Testis (tissue), 3 donors: ENCODE measurements around the gene CRYL1. TPM values are rescaled to one million over a fixed set of nuclear protein-coding genes. Genes with fewer than 3 reads are reported as not detected.

Experiments used
- DNase-seq: peaks from one replicate; pipeline ENCODE4 v3.0.0-alpha.2; 2019
- H3K27ac ChIP-seq, 2 donors: fragments of 200-600 bp; sonication (generic); one replicate each; pipeline ENCODE4 v1.5.1; 2019
- H3K27me3 ChIP-seq: fragments of 200-600 bp; sonication (generic); one replicate; pipeline ENCODE4 v1.5.1; 2019
- H3K36me3 ChIP-seq: fragments of 200-600 bp; sonication (generic); one replicate; pipeline ENCODE4 v1.5.1; 2017; ENCODE audit warnings: low read depth; ENCODE audit errors: missing control alignments
- H3K4me1 ChIP-seq: fragments of 200-600 bp; sonication (generic); one replicate; pipeline ENCODE4 v1.5.1; 2019
- H3K4me3 ChIP-seq, 2 donors: fragments of 200-600 bp; sonication (generic); one replicate each; pipeline ENCODE4 v1.5.1; 2017 to 2019
- H3K9me3 ChIP-seq: fragments of 200-600 bp; sonication (generic); one replicate; pipeline ENCODE4 v1.5.1; 2017
- CTCF ChIP-seq, 3 experiments: fragments of 450-650 bp in 2 of 3; fragments of 200-600 bp in 1 of 3; sonication (generic) in 1 of 3; IDR thresholded peaks; one replicate each; pipeline ENCODE4 v1.5.1; 2016 to 2019; ENCODE audit warnings: antibody characterized with exemption in 3 of 3, mild to moderate bottlenecking in 2 of 3, moderate library complexity in 1 of 3
- POLR2A ChIP-seq: fragments of 450-650 bp; IDR thresholded peaks from one replicate; pipeline ENCODE4 v1.6.1; 2017; ENCODE audit warnings: antibody characterized with exemption, mild to moderate bottlenecking, moderate library complexity
- WGBS, 2 donors: methylation state at CpG; one replicate each; pipeline ENCODE4 v1.1.5; 2018; 5-methylcytosine and 5-hydroxymethylcytosine counted together
- intact Hi-C: fragments of 100-400 bp; cut with DNase I; formaldehyde crosslinking; loops from one replicate; pipeline ENCODE4 v1.15.1; 2023; ENCODE audit warnings: low total_unique reads
- polyA plus RNA-seq: library from polyadenylated mRNA; stranded (reverse); fragments of 350-450 nt; fragmentation: Illumina TruSeq; extraction: RNeasy Lipid Tissue Mini Kit (QIAGEN cat#74804); gene quantifications from one replicate; pipeline ENCODE4 v1.2.3, GENCODE V29; 2014; ENCODE audit warnings: low read depth, low replicate concordance; ENCODE audit not compliant: insufficient read depth
- total RNA-seq, 2 donors: library from RNA; depleted of rRNA; stranded (reverse); fragments of >200 nt; gene quantifications; one replicate each; pipeline ENCODE4 v1.2.3, GENCODE V29; 2016

The CRYL1 gene
- total and polyA plus RNA-seq, 3 donors from 2014 or later, result 8.0 to 16.8 (median 16.8) TPM

GRCh38 chr13:20473888-20474287, 51.8 kb downstream of the CRYL1 start:
- H3K9me3 ChIP-seq, result no peaks in the 10 kb centered on the region
- H3K36me3 ChIP-seq, result no peaks in the 10 kb centered on the region
- DNase-seq, result no peak
- no peak overlapping the region for H3K27ac ChIP-seq
- TF ChIP-seq POLR2A, result no peak
- TF ChIP-seq CTCF (IDR thresholded peaks at IDR 0.05), result no peak
- 84 to 85% methylated on average over 6 of the region's 6 CpGs for WGBS, 2 donors
- intact Hi-C loops, result no loop called here
- H3K4me3 ChIP-seq, result no peak overlapping the region
- H3K4me1 ChIP-seq, result no peaks in the 10 kb centered on the region
- H3K27me3 ChIP-seq, result no peaks in the 10 kb centered on the region

- Histone ChIP-seq H3K27me3 (no peaks in the 10 kb centered on the region), H3K9me3 (no peaks in the 10 kb centered on the region), H3K4me3 (no peak overlapping the region), H3K36me3 (no peaks in the 10 kb centered on the region), H3K27ac (no peak overlapping the region), H3K4me1 (no peaks in the 10 kb centered on the region)
- WGBS, 2 donors, result 91 to 92% methylated on average over 14 of the region's 14 CpGs
- intact Hi-C loops, result no loop called here
- no peak for TF ChIP-seq CTCF (IDR thresholded peaks at IDR 0.05)
- no peak for TF ChIP-seq POLR2A
- no peak for DNase-seq
These were observed 52.5 kb downstream of the CRYL1 start for GRCh38 chr13:20473139-20473538.

GRCh38 chr13:20472531-20472930, 53.1 kb downstream of the CRYL1 start:
- no peaks in the 10 kb centered on the region for H3K27me3 ChIP-seq
- no peak overlapping the region for H3K4me3 ChIP-seq
- TF ChIP-seq CTCF (IDR thresholded peaks at IDR 0.05) (no peak), POLR2A (no peak)
- no peaks in the 10 kb centered on the region for H3K4me1 ChIP-seq
- intact Hi-C loops, result no loop called here
- no peak for DNase-seq
- no peaks in the 10 kb centered on the region for H3K36me3 ChIP-seq
- 87 to 90% methylated on average over 8 of the region's 8 CpGs for WGBS, 2 donors
- H3K9me3 ChIP-seq, result no peaks in the 10 kb centered on the region
- no peak overlapping the region for H3K27ac ChIP-seq

GRCh38 chr13:20470136-20470535, 55.5 kb downstream of the CRYL1 start:
- Histone ChIP-seq H3K4me1 (no peaks in the 10 kb centered on the region), H3K9me3 (no peaks in the 10 kb centered on the region), H3K4me3 (no peak overlapping the region), H3K27ac (no peak overlapping the region), H3K27me3 (no peaks in the 10 kb centered on the region), H3K36me3 (no peaks in the 10 kb centered on the region)
- intact Hi-C loops, result no loop called here
- WGBS, 2 donors, result 89% methylated on average over 3 to 8 of the region's 8 CpGs
- no peak for DNase-seq
- TF ChIP-seq CTCF (IDR thresholded peaks at IDR 0.05) (no peak), POLR2A (no peak)

GRCh38 chr13:20466371-20466770, 59.3 kb downstream of the CRYL1 start:
- Histone ChIP-seq H3K9me3 (no peaks in the 10 kb centered on the region), H3K4me1 (no peaks in the 10 kb centered on the region), H3K4me3 (no peak overlapping the region), H3K27me3 (no peaks in the 10 kb centered on the region), H3K36me3 (no peaks in the 10 kb centered on the region), H3K27ac (no peak overlapping the region)
- no peak for DNase-seq
- intact Hi-C loops, result no loop called here
- WGBS, 2 donors, result 93 to 98% methylated on average over 2 of the region's 2 CpGs
- no peak for TF ChIP-seq POLR2A
- TF ChIP-seq CTCF (IDR thresholded peaks at IDR 0.05), result no peak
